Transverse colon (tissue), 3 donors: ENCODE data around the gene VSTM5.

Experiments
- CTCF ChIP-seq, 5 experiments: fragments of 200-600 bp in 3 of 5; fragments of 450-650 bp in 2 of 5; sonication (generic) in 3 of 5; IDR thresholded peaks; 1 replicate in 2 of 5; 2 replicates in 3 of 5; pipeline ENCODE4 v1.5.1; 2016 to 2017; ENCODE audit warnings: antibody characterized with exemption in 5 of 5, inconsistent platforms in 3 of 5, mild to moderate bottlenecking in 2 of 5, moderate library complexity in 1 of 5
- POLR2A ChIP-seq: fragments of 450-650 bp; IDR thresholded peaks from one replicate; pipeline ENCODE4 v1.6.1; 2016; ENCODE audit warnings: antibody characterized with exemption, mild to moderate bottlenecking, moderate library complexity

GRCh38 chr11:93887111-93887510 lies 36.7 kb upstream of the VSTM5 start:
- no peak for TF ChIP-seq CTCF (IDR thresholded peaks at IDR 0.05)
- TF ChIP-seq POLR2A = no peak
